ENCODE measurements around the gene CWH43. TPM values are rescaled to one million over a fixed set of nuclear protein-coding genes. Genes with fewer than 3 reads are reported as not detected.
"Not testable (repeated sequence)": the region's sequence is repeated elsewhere in the genome, so short reads cannot be mapped to it uniquely, and the experiment has no call there.

The CWH43 gene
- polyA plus RNA-seq, 10 donors: 0.45 to 2.2 TPM; not detected in 8

GRCh38 chr4:48974979-48975640, 11.0 kb upstream of the CWH43 start:
- DNase-seq: no peak

- DNase-seq: no peak
Measured at GRCh38 chr4:48976041-48976440, 10.0 kb upstream of the CWH43 start.

GRCh38 chr4:48979914-48980579, 6.0 kb upstream of the CWH43 start:
- no peak for DNase-seq

- DNase-seq: not testable (repeated sequence)
Measured at GRCh38 chr4:48984005-48984404, 2.1 kb upstream of the CWH43 start.

- no peak for DNase-seq
Measured at GRCh38 chr4:48985602-48985975, 486 bp upstream of the CWH43 start.

GRCh38 chr4:48986654-48987164, 634 bp downstream of the CWH43 start:
- DNase-seq: no peak

DNA sequence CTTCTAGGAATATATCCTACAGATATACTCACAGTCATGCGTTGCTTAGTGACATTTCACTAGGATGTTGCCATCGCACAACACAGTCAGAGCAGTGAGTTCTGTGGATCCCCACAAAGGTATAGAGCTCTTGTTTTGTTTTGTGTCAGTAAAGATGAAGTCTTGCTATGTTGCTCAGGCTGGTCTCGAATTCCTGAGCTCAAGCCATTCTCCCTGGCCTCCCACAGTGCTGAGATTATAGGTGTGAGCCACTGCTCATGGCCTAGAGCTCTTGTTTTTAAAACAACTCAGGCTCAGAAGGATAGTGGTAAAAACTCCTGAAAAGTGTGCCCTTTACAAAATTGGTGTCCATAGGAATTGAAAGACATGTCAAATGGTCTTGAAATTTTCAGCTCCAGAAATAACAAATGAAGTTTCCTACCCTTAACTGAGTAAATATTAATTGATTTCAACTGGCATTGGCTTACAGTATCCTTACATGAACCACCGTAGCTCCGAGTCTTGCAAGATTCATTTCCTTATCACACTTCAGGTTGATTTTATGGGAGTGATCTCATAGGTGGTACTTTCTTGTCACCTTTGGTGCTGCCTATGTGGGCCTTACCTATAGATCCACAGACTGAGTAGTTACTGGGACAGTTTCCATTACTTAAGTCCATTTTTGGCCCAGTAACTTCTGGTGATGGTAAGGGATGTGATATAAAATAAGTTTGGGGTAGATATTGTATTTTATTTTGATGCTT, 3.6 kb downstream of the CWH43 start:
- no peak for DNase-seq

DNA sequence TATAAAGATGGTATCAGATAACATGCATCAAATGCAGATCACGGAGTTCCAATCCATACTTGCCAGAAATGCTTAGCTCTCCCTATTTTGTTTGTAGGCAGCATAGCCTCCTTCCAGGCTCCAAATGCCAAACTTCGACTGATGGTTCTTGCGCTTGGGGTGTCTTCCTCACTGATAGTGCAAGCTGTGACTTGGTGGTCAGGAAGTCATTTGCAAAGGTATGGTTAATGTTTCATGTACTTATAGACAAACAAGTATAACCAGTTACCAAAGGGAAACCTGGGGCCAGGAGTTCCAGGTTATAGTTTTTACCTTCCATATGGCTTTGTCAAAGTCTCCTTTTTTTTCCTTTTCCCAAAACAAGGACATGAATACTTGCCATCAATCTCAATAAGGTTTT, 5.3 kb downstream of the CWH43 start:
- no peak for DNase-seq

GRCh38 chr4:48997962-48998361, 11.9 kb downstream of the CWH43 start:
- no peak for DNase-seq

- no peak for DNase-seq
Measured at GRCh38 chr4:48998440-48998839, 12.4 kb downstream of the CWH43 start.

DNA sequence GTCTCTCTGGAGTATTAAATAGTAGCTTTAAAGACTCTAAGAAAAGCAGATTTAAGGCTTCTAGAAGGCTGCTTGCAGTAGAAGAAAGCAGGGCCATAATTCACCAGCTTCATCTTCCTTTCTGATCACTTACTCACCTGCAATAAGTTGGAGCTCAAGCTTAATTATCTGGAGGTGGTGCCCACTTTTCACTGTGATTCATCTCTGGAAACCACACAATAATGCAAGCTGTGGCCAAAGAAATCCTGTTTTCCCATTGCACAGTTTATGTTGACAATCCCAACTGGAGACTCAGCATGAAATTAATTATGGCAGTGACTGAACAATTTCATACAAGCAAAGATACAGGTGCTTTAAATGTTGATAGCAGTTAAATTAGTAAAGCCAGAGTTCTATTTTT, 14.7 kb downstream of the CWH43 start:
- no peak for DNase-seq

GRCh38 chr4:49002931-49003330, 16.9 kb downstream of the CWH43 start:
- no peak for DNase-seq

- DNase-seq: no peak
Measured at GRCh38 chr4:49018718-49019295, 32.7 kb downstream of the CWH43 start.

GRCh38 chr4:49032440-49033161, 46.5 kb downstream of the CWH43 start:
- DNase-seq: no peak

DNA sequence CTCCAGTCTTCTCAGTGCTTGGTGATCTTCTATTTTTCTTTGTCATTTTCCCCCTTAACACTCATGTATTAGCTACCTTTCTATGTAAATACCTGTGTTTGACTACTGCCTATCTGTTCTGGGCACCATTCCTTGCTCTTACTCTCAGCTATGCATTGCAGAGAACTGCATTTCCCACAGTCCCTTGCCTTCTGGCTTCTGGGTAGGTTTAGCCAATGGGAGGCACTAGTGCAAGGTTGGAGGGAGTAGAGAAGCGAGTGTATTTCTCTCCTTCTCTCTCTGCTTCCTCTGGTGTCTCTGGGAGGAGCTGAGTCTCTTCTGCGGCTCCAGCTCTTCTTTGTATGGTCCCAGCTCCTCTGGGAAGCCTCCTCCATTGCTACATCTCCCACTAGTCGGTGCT, 50.5 kb downstream of the CWH43 start:
- no peak for DNase-seq

DNA sequence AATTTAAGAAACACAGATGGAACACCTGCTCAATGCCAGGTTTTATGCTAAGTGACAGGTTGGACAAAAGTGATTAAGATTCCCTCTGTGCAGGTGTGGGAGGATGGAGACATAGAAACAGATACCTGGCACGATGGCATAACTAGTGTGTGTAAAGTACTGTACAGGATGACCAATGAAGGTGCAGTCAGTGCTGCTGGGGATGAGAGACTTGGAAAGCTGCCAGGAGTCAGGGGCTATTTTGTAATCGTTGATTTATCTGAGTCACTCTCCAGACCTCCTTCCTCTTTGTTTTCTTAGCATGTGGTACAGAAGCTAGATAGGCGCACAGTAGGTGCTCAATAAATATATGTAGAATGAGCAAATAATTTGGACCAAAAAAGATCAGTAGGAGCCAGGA, 58.2 kb downstream of the CWH43 start:
- DNase-seq: no peak

- no peak for DNase-seq
Measured at GRCh38 chr4:49058306-49058705, 72.2 kb downstream of the CWH43 start.

DNA sequence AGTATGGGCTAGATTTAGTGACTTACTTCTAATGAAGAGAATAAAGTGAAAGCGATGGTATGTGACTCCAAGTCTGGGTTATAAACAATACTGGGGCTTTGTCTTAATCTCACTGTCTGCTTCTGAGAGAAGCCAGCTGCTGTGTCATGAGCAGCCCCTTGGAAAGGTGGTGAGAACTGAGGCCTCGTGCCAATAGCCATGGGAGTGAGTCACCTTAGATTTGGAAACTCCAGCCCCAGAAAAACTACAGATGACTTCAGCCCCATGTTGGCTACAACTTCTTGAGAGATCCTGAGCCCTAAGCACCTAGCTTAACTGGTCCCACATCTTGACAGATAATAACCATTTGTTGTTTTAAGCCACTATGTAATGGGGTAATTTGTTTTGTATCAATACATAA, 77.6 kb downstream of the CWH43 start:
- DNase-seq: no peak

- DNase-seq: not testable (repeated sequence)
Measured at GRCh38 chr4:49072196-49072595, 86.1 kb downstream of the CWH43 start.

DNA sequence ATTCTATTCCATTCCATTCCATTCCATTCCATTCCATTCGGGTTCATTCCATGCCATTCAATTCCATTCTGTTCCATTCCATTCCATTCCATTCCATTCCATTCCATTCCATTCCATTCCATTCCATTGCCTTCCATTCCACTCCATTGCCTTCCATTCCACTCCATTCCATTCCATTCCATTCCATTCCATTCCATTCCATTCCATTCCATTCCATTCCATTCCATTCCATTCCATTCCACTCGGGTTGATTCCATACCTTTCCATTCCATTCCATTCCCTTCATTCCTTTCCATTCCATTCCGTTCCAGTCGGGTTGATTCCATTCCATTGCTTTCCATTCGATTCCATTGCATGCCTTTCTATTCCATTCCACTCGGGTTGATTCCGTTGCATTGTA, 105.8 kb downstream of the CWH43 start:
- DNase-seq: not testable (repeated sequence)

- not testable (repeated sequence) for DNase-seq
Measured at GRCh38 chr4:49092608-49093135, 106.6 kb downstream of the CWH43 start.

DNA sequence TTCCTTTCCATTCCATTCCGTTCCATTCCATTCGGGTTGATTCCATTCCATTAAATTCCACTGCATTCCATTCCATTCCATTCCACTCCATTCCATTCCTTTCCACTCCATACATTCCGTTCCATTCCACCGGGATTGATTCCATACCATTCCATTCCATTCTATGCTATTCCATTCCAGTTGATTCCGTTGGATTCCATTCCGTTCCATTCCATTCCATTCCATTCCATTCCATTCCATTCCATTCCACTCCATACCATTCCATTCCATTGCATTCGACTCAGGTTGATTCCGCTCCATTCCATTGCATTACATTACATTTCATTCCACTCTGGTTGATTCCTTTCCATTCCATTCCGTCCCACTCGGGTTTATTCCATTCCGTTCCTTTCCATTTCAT, 110.1 kb downstream of the CWH43 start:
- not testable (repeated sequence) for DNase-seq

Measured in muscle of back (tissue), 11 donors.